HFF-Myc (cell line): ENCODE data around the gene SLC5A6.
A peak's percentile ranks its signal among the peaks of the same experiment; 100 is the strongest.

Source experiments
- DNase-seq: peaks from one replicate; pipeline ENCODE4 v3.0.0-alpha.2; 2011; ENCODE audit warnings: low read depth; ENCODE audit errors: extremely low read depth
- H3K4me3 ChIP-seq: replicated peaks from 2 replicates; pipeline ENCODE4 v1.5.1; 2011; ENCODE audit warnings: low read depth, mild to moderate bottlenecking, control low read depth, low read length
- TF ChIP-seq, protein P1 (sequence below): IDR thresholded peaks from 2 replicates; pipeline ENCODE4 v1.5.1; 2012; ENCODE audit warnings: mild to moderate bottlenecking, low read depth, low read length, control low read depth; ENCODE audit errors: missing control alignments

The SLC5A6 gene

DNA sequence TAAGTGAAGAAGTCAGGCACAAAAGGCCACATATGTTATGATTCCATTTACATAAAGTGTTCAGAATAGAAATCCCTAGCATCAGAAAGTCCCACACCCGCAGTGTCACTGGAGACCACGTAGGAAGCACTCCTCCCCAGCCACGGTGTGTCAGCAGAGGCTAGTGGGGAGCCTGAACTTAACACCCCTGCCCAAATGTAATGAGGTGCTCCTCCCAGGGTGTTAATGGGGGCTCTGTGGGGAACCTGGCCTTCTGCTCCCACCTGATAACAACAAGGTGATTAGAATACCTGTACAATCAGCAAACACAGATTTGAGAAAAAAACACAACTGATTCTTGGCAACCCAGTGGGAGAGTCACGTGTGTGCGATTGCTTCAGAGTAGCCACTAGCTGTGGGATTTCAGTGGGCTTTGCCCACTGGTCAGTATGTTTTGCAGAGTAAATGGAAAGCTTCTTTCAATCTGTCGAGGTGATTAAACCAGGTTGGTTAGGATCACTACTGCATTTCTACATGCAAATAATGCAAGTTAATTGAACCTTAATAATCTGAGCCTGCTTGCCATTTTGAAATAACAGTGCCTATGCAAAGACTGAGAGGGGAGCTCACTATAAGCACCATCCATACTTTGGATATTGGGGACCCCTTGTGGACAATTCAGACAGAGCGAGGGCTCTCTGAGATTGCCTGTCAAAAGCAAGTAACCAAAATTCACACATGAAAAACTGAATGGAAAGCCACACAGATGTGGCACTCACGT lies 20.8 kb downstream of the SLC5A6 start:
- H3K4me3 ChIP-seq: no peak overlapping the region
- DNase-seq: no peak
- TF ChIP-seq, protein P1, sequence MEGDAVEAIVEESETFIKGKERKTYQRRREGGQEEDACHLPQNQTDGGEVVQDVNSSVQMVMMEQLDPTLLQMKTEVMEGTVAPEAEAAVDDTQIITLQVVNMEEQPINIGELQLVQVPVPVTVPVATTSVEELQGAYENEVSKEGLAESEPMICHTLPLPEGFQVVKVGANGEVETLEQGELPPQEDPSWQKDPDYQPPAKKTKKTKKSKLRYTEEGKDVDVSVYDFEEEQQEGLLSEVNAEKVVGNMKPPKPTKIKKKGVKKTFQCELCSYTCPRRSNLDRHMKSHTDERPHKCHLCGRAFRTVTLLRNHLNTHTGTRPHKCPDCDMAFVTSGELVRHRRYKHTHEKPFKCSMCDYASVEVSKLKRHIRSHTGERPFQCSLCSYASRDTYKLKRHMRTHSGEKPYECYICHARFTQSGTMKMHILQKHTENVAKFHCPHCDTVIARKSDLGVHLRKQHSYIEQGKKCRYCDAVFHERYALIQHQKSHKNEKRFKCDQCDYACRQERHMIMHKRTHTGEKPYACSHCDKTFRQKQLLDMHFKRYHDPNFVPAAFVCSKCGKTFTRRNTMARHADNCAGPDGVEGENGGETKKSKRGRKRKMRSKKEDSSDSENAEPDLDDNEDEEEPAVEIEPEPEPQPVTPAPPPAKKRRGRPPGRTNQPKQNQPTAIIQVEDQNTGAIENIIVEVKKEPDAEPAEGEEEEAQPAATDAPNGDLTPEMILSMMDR: peak; percentile 78

DNA sequence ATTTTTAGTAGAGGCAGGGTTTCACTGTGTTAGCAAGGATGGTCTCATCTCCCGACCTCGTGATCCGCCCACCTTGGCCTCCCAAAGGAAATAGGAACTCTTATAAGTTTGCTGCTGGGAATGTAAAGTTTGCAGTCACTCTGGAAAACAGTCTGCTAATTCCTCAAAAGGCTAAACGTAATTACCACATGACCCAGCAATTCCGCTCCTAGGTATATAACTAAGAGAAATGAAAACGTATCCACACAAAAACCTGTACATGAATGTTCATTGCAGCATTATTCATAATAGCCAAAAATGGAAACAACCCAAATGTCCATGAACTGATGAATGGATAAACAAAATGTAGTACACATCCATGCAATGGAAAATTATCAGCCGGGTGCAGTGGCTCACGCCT lies 22.1 kb downstream of the SLC5A6 start:
- no peak overlapping the region for H3K4me3 ChIP-seq
- TF ChIP-seq, protein P1: no peak
- DNase-seq: no peak

DNA sequence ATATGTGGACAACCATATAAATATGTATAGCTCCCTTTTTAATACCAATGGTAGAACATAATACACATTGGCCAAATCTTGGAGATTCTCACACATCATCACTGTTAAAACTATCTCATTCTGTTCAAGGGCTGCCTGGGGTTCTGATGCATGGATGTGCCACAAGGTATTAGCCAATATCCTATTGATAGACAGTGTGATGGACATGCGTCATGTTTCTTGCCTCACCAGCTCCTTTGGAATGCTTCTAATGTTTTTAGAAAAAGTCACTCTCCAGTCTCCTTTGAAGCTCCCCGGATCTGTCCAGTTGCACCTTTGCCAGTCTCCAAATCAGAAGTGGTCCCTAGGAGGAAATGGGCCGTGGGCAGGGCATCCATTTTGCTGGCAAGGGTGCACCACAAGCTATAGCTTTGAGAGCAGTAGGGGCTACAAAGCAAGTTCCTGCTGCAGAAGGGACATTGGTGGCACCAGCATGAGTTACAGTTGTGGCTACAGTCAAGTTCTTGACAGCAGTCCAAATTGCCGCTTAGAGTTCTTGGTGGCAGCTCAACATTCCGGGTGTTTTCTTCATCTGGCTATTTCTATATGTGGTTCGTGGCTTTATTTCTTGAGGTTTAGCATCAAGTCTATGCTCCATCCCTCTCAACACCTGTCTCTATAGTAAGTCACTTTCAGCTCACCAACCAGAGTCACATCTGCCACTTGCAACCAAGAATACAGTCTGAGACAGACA lies 25.3 kb downstream of the SLC5A6 start:
- DNase-seq: no peak
- no peak overlapping the region for H3K4me3 ChIP-seq
- TF ChIP-seq, protein P1: no peak

DNA sequence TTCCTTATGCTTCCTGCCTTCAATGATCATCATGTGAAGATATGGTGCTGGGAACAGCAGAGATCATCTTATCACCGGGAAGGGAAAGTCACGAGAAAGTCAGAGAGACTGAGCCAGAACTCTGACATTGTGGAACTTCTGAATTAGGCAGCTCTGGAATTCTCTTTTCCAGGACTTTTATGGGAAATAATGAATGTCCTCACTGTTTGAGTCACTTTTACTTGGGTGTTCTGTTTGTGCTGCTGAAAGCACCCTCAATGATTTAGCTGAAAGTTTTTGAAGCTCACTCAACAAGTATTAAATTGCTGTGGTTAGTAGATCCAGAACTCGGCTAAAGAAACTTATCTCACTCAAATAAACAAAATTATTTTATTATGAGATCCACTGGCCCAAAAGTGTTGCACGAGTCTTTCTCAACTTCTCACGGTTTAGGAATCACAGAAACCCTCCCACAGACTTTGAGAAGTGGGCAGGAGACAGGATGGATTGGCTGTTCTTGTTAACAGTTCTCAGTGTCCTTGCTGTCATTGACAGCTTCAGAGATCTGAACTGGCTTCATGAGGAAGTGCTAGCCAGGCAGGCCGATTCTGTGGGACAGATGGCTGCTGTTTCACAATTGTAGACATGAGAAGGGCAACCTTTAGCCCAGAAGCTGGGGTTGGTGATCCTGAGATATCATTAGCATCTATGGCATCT lies 26.6 kb downstream of the SLC5A6 start:
- no peak for DNase-seq
- H3K4me3 ChIP-seq: no peak overlapping the region
- TF ChIP-seq, protein P1: no peak

DNA sequence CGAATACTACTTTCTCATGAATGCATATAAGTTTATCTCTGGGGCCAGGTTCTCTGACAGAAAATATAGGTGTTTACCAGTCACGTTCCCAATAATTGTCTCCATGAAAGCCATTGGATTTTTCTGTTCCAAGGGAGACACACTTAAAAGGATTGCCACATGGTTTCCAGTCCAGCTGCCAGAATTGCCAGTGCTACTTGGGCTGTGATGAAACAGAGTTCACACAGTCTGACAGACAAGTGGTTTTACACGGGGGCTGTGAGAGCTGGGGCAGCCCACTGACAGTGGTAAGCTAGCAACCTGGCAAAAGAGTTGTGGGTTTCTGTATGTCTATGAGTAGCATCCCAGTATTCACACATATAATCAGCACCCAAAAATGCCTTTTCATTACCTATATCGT lies 28.0 kb downstream of the SLC5A6 start:
- H3K4me3 ChIP-seq: no peak overlapping the region
- TF ChIP-seq, protein P1: no peak
- DNase-seq: no peak

DNA sequence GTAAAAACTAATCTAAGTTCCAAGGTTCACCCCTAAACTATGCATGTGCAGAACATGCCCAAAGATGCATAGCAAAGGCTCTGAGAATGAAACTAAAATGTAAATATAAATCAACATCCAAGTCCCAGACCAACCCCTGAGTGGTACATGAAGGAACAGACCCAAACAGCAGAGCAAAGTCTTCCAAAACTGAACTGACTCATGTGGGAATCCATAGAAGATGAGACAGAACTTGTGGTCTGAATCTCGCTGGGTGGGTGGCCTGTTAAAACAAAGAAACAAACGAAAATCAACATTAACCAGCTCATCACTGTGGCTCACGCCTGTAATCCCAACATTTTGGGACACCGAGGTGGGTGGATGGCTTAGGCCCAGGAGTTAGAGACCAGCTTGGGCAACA lies 29.7 kb downstream of the SLC5A6 start:
- H3K4me3 ChIP-seq: no peak overlapping the region
- no peak for DNase-seq
- TF ChIP-seq, protein P1: no peak
